ENCODE measurements around the gene EMP1. TPM values are rescaled to one million over a fixed set of nuclear protein-coding genes. Genes with fewer than 3 reads are reported as not detected.

The EMP1 gene
- total RNA-seq, 4 donors from 2014 or later: 33.5 to 111 (median 73.6) TPM

- ATAC-seq (peak; percentile 66 to 70), DNase-seq (peak in 1 of 2 donors; percentile 30)
- no peaks in the 10 kb centered on the region for H3K9me3 ChIP-seq
- no peak for TF ChIP-seq CTCF (IDR thresholded peaks at IDR 0.05 in 4 of 5, conservative IDR thresholded peaks at IDR 0.05 in 1 of 5)
- TF ChIP-seq POLR2A (IDR thresholded peaks at IDR 0.05): no peak
- intact Hi-C loops (cut with DNase I; ENCODE audit: low total_unique reads) (loop anchor here (2.0 kb wide), 1 partner anchor 17 kb away; the partner anchor contains the start of gene EMP1), in situ Hi-C loops (cut with MboI; ENCODE audit: low sequenced_read_pairs in 4 of 4) (no loop called here)
- H3K36me3 ChIP-seq: no peaks in the 10 kb centered on the region
- H3K27ac ChIP-seq: peak overlapping the region; percentile 44 to 64 (median 56)
- H3K4me1 ChIP-seq: peaks cover 7% of the 10 kb centered on the region in 2 donors
- no peak overlapping the region for H3K4me3 ChIP-seq
- no peaks in the 10 kb centered on the region for H3K27me3 ChIP-seq
Observed at GRCh38 chr12:13179211-13180074, 17.1 kb upstream of the EMP1 start.

GRCh38 chr12:13181375-13182070 lies 15.0 kb upstream of the EMP1 start:
- Histone ChIP-seq H3K4me1 (peaks cover 7% of the 10 kb centered on the region in 2 donors), H3K9me3 (no peaks in the 10 kb centered on the region), H3K27ac (no peak overlapping the region), H3K4me3 (no peak overlapping the region), H3K27me3 (no peaks in the 10 kb centered on the region), H3K36me3 (no peaks in the 10 kb centered on the region)
- in situ Hi-C loops (cut with MboI; ENCODE audit: low sequenced_read_pairs in 4 of 4): no loop called here
- ATAC-seq (no peak), DNase-seq (no peak)
- intact Hi-C loops (cut with DNase I; ENCODE audit: low total_unique reads): no loop called here
- TF ChIP-seq CTCF (IDR thresholded peaks at IDR 0.05 in 4 of 5, conservative IDR thresholded peaks at IDR 0.05 in 1 of 5) (no peak), POLR2A (IDR thresholded peaks at IDR 0.05) (no peak)

- Histone ChIP-seq H3K9me3 (no peaks in the 10 kb centered on the region), H3K27me3 (no peaks in the 10 kb centered on the region), H3K4me1 (peaks cover 7% of the 10 kb centered on the region in 2 donors), H3K36me3 (no peaks in the 10 kb centered on the region), H3K27ac (no peak overlapping the region), H3K4me3 (no peak overlapping the region)
- no peak for DNase-seq
- ATAC-seq: no peak
- intact Hi-C loops (cut with DNase I; ENCODE audit: low total_unique reads) (no loop called here), in situ Hi-C loops (cut with MboI; ENCODE audit: low sequenced_read_pairs in 4 of 4) (no loop called here)
- TF ChIP-seq CTCF (IDR thresholded peaks at IDR 0.05 in 4 of 5, conservative IDR thresholded peaks at IDR 0.05 in 1 of 5): no peak
- no peak for TF ChIP-seq POLR2A (IDR thresholded peaks at IDR 0.05)
Observed at GRCh38 chr12:13182881-13183280, 13.6 kb upstream of the EMP1 start.

GRCh38 chr12:13183620-13184019 lies 12.9 kb upstream of the EMP1 start:
- TF ChIP-seq POLR2A (IDR thresholded peaks at IDR 0.05) (no peak), CTCF (IDR thresholded peaks at IDR 0.05 in 4 of 5, conservative IDR thresholded peaks at IDR 0.05 in 1 of 5) (no peak)
- H3K27ac ChIP-seq: no peak overlapping the region
- in situ Hi-C loops (cut with MboI; ENCODE audit: low sequenced_read_pairs in 4 of 4) (no loop called here), intact Hi-C loops (cut with DNase I; ENCODE audit: low total_unique reads) (no loop called here)
- ATAC-seq (no peak), DNase-seq (no peak)
- H3K27me3 ChIP-seq: no peaks in the 10 kb centered on the region
- H3K9me3 ChIP-seq: no peaks in the 10 kb centered on the region
- no peak overlapping the region for H3K4me3 ChIP-seq
- H3K36me3 ChIP-seq: no peaks in the 10 kb centered on the region
- peaks cover 7% of the 10 kb centered on the region in 2 donors for H3K4me1 ChIP-seq
